ENCODE measurements around the gene PNRC2.

DNA sequence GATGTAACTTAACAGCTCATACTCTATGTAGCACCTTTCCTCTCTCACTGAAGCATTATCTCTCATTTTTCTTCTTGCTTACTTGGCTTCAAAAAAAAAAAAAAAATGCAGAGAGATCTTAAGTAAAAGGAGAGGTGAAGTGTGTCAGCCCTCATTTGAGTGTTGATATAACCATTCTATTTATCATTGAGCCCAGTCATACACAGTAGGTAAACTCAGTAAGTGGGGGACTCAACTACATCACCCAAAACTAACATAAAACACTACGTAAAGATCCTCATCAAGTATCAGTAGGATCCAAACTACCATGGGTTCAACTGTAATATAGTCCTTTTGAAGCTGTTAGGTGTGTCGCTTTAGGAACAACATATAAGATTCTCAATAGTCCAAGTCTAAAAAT is 8.2 kb downstream of the PNRC2 start:
- no peak for TF ChIP-seq TAF1 (IDR thresholded peaks at IDR 0.05; ENCODE audit: borderline replicate concordance, insufficient read depth, low read length)
- TF ChIP-seq, protein P1, sequence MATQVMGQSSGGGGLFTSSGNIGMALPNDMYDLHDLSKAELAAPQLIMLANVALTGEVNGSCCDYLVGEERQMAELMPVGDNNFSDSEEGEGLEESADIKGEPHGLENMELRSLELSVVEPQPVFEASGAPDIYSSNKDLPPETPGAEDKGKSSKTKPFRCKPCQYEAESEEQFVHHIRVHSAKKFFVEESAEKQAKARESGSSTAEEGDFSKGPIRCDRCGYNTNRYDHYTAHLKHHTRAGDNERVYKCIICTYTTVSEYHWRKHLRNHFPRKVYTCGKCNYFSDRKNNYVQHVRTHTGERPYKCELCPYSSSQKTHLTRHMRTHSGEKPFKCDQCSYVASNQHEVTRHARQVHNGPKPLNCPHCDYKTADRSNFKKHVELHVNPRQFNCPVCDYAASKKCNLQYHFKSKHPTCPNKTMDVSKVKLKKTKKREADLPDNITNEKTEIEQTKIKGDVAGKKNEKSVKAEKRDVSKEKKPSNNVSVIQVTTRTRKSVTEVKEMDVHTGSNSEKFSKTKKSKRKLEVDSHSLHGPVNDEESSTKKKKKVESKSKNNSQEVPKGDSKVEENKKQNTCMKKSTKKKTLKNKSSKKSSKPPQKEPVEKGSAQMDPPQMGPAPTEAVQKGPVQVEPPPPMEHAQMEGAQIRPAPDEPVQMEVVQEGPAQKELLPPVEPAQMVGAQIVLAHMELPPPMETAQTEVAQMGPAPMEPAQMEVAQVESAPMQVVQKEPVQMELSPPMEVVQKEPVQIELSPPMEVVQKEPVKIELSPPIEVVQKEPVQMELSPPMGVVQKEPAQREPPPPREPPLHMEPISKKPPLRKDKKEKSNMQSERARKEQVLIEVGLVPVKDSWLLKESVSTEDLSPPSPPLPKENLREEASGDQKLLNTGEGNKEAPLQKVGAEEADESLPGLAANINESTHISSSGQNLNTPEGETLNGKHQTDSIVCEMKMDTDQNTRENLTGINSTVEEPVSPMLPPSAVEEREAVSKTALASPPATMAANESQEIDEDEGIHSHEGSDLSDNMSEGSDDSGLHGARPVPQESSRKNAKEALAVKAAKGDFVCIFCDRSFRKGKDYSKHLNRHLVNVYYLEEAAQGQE (IDR thresholded peaks at IDR 0.05; ENCODE audit: insufficient read depth in 1 of 2, low read depth in 2 of 2, low read length in 2 of 2): no peak

Data from PFSK-1 (cell line).